GM10266 (cell line): ENCODE measurements around the gene ARR3.

Experiments used
- DNase-seq: peaks from one replicate; pipeline ENCODE4 v3.0.0; 2012; ENCODE audit errors: extremely low spot score
- TF ChIP-seq, protein P1 (sequence below): IDR thresholded peaks from 2 replicates; pipeline ENCODE4 v1.5.1; 2012; ENCODE audit warnings: mild to moderate bottlenecking, low read depth; ENCODE audit not compliant: control insufficient read depth, insufficient read depth; ENCODE audit errors: missing control alignments

ARR3 gene

GRCh38 chrX:70268034-70268433 is at the start of gene ARR3:
TSS of gene ARR3 (plus strand) at chrX:70268334. CDS start at chrX:70269386, 1,052 bp downstream.
- no peak for DNase-seq
- TF ChIP-seq, protein P1, sequence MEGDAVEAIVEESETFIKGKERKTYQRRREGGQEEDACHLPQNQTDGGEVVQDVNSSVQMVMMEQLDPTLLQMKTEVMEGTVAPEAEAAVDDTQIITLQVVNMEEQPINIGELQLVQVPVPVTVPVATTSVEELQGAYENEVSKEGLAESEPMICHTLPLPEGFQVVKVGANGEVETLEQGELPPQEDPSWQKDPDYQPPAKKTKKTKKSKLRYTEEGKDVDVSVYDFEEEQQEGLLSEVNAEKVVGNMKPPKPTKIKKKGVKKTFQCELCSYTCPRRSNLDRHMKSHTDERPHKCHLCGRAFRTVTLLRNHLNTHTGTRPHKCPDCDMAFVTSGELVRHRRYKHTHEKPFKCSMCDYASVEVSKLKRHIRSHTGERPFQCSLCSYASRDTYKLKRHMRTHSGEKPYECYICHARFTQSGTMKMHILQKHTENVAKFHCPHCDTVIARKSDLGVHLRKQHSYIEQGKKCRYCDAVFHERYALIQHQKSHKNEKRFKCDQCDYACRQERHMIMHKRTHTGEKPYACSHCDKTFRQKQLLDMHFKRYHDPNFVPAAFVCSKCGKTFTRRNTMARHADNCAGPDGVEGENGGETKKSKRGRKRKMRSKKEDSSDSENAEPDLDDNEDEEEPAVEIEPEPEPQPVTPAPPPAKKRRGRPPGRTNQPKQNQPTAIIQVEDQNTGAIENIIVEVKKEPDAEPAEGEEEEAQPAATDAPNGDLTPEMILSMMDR: no peak

- TF ChIP-seq, protein P1: no peak
- DNase-seq: no peak
Measured at GRCh38 chrX:70219938-70220764, 48.0 kb upstream of the ARR3 start.

DNA sequence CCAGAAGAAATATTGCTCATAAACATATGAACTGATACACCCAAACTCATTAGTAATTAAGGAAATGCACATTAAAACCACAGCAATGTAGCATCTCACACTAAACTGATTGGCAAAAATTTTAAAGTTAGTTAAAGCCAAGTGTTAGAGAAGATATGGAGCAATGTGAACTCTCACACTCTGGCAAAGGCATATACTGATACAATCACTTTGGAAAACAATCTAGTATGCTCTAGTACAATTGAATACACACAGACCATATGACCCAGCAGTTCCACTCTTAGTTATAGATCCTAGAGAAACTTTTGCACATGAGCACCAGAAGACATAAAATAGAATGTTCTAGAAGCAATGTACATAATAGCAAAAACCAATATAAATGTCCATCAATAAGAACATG is 42.1 kb upstream of the ARR3 start:
- TF ChIP-seq, protein P1: no peak
- no peak for DNase-seq

DNA sequence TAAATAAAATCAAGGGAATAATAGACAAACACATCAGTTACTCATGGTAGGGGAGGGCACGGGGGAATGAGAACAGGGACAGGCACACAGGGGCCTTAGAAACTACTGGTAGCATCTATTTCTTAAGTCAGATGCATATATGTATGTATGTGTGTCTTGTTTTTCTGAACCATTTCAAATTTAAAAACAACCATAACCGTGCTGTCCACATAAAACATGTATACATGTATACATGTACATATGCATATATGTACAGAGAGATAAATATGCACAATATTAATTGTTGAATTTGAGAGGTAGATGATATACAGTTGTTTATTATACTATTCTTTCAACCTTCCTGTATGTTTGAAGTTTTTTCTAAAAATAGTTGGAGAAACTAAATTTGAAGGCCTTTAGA is 41.4 kb upstream of the ARR3 start:
- TF ChIP-seq, protein P1: no peak
- DNase-seq: no peak

DNA sequence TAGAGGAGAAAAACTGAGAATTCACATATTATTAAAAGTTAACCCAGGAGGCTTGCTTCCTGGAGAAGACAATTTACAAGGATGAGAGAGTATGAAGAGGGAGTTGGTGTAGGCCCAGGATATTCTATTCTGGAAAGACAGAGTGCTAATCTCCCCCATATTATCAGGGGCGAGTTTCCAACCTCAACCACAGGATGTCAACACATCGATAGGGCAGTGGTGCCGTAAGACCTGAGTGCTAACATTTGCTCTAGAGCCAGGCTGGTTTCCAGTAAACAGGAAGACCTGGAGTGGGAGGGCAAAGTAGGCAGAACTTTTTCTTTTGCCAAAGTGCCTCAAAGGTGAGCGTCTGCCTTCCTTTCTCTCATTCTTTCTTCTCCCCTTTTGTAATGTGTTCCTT is 36.5 kb upstream of the ARR3 start:
- TF ChIP-seq, protein P1: no peak
- DNase-seq: no peak

DNA sequence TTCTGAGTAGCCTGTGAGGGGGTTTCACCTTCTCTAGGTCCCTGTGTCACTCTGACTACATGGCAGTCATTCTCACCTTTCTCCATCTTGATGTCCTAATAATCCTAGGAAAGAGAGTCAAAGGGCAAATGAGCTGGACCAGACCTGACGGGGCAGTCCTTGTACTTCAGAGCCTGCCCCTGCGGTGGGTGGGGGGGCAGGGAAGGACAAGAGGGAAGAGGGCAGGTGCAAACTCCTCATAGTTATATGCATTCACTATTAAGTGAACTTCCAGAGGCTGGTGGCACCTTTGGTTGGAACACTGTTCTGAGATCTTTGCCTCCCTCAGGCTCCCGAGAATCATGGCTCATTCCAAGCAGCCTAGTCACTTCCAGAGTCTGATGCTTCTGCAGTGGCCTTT is 33.8 kb upstream of the ARR3 start, which contains the start of gene AWAT1:
AWAT1 (plus strand) TSS at position 301 of the 400 bp plus-strand sequence; CDS start at position 342, 41 bp downstream.
- TF ChIP-seq, protein P1: no peak
- no peak for DNase-seq

- TF ChIP-seq, protein P1: no peak
- no peak for DNase-seq
Measured at GRCh38 chrX:70240751-70241150, 27.4 kb upstream of the ARR3 start.
